GM18498 (cell line): Measurements from ENCODE around the gene GZF1.

Experiments used
- ATAC-seq: cut with Tn5 transposase; IDR thresholded peaks from one replicate; pipeline ENCODE4 v1.9.1; 2021; ENCODE audit warnings: mild to moderate bottlenecking, moderate library complexity; ENCODE audit not compliant: unreplicated experiment

Gene GZF1

DNA sequence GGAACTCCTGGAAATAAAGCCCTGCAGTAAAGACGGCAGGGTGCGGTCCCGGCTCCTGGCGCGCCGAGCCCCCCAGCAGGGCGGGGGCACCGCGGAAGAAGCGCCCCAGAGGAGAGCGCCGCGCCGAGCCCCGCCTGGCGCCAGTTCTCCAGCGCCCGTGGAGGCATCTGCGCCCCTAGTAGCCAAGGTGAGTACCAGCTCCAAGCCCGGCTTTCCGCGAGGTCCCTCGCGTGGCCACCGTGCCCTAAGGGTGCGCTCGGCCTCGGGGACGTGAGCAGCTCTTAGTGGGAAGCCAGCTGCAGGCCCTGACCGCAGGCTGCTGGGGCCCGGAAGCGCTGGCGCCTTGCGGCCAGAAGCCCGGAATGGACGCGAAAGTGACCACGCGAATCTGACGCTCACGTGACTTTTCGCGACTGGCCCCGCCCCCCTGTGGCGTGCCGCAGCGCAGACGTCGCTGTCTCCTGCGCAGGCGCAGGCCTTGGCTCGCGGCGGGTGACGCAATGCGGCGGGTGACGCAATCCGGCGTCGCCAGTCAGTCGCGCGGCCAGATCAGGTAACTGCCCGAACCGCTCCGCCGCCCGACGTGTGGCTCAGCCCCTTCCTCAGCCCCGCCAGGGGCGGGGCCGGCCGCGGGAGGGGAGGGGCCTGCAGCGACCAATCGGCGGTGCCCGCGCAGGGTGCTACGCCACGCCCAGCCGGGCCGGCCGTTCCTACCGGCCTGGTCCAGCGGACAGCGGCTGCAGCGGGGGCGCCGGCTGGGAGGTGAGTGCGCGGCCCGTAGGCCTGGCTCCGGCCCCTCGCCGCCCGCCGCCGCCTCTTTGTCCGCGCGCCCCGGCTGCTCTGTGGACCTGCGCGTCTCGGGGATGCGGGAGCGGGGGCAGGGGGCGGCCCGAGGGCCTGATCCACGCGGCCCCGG is at the start of gene GZF1:
TSS of gene GZF1 (plus strand) at position 707 of the 916 bp plus-strand sequence. CDS start 2,202 bp downstream, outside the sequence.
- peak; percentile 77 for ATAC-seq

GRCh38 chr20:23313271-23313670 is 48.7 kb upstream of the GZF1 start:
- ATAC-seq: no peak

DNA sequence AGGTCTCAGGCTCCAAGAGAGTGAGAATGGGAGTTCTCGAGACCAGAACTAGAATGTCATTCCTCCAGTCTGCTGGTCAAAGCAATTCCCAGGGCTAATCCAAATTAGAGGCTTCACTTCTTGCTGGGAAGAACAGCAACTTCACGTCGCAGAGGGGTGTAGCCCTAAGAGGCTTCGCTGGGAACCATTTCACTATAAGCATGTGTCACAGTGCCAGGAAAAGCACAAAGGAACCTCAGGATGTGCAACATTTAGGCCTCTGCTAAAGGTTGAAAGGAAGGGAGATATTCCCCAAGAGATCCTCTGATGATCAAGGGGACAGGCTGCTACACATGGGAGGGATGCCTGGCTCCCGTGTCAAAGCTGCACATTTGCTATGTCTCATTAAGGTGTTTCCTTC is 47.3 kb upstream of the GZF1 start:
- no peak for ATAC-seq

GRCh38 chr20:23315099-23315498 is 46.9 kb upstream of the GZF1 start:
- ATAC-seq: no peak

- ATAC-seq: no peak
Measured at GRCh38 chr20:23316626-23317025, 45.4 kb upstream of the GZF1 start.

DNA sequence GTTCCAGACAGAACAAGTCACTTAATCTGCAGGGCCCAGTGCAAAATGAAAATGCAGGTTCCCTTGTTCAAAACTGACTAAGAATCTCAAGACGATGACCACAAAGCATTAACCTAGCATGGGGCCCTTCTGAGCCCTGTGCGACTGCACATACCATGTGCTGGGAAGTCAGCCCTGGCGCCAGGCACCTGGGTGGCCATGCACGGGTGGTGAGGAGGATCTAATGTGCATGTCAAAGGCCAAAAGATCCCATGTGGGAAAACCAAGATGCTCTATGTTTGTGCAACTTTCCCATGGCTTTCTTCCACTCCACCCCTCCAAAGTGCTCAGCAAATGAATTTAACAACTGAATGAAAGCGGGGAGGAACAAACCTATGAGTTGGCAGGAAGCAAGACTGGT is 44.9 kb upstream of the GZF1 start:
- no peak for ATAC-seq

GRCh38 chr20:23318347-23318746 is 43.6 kb upstream of the GZF1 start:
- no peak for ATAC-seq

- ATAC-seq: no peak
Measured at GRCh38 chr20:23320317-23320716, 41.7 kb upstream of the GZF1 start.

- ATAC-seq: no peak
Measured at GRCh38 chr20:23325107-23325506, 36.9 kb upstream of the GZF1 start.

GRCh38 chr20:23326774-23327173 is 35.2 kb upstream of the GZF1 start:
- no peak for ATAC-seq

GRCh38 chr20:23327617-23328333 is 34.2 kb upstream of the GZF1 start:
- ATAC-seq: no peak

GRCh38 chr20:23331450-23332350 is 30.3 kb upstream of the GZF1 start:
- ATAC-seq: peak; percentile 63

- no peak for ATAC-seq
Measured at GRCh38 chr20:23332467-23332866, 29.5 kb upstream of the GZF1 start.

GRCh38 chr20:23334111-23334510 is 27.9 kb upstream of the GZF1 start:
- ATAC-seq: no peak

DNA sequence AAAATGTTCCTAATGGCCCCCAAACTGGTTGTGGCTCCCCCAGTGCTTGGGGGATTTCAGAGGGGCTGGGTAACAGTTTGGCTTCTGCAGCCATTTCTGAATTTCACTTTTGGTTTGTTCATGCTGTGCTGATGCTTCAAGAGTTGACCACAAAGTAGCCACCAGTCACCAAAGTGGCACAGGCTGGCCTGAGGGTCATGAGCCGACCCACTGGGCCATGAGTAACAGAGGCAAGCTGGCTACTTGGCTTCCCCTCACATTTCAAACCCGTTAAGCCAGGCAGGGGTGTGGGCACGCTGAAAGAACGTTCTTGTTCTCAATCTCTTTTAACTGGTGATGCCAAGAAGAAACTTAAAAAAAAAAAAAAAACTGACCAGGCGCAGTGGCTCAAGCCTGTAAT is 26.5 kb upstream of the GZF1 start:
- no peak for ATAC-seq

- no peak for ATAC-seq
Measured at GRCh38 chr20:23336476-23336875, 25.5 kb upstream of the GZF1 start.

DNA sequence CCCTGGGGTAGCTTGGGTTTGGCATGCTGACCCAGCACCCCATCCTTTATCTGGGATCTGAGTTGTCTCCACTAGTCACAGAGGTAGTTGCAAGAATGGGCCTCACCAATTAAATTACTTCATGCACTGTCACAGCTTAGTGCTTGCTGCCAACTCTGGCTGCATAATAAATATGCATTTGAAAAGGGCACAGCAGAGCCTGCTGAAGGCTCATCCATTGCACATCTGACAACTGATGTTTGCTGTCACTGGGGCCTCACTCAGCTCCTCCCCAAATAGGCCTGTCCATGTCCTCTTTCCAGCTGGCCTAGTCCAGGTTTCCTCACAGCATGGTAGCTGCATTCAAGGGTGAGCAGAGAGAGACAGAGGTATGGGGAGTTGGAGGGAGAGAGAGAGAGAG is 24.7 kb upstream of the GZF1 start:
- no peak for ATAC-seq

GRCh38 chr20:23339986-23340385 is 22.0 kb upstream of the GZF1 start:
- no peak for ATAC-seq

- ATAC-seq: peak; percentile 59
Measured at GRCh38 chr20:23340524-23340923, 21.5 kb upstream of the GZF1 start.

DNA sequence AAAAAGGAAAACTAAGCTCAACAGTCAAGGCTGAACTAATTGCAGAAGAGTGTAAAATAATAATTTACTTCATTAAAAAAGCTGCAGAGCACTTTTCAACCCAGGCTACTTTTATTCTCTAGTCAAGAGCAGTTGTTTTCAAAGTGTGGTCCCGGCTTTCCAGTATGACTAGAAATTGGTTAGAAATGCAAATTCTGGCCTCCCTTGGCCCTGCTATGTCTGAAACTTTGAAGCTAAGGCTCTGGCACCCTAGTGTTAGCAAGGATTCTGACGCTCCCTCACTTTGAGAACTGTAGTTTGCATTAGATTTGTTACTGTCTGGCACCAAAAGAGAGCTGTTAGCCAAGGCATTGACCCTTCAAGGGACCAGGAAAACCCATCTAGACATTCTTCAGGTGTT is 20.9 kb upstream of the GZF1 start:
- peak; percentile 69 for ATAC-seq

GRCh38 chr20:23343590-23343989 is 18.4 kb upstream of the GZF1 start:
- ATAC-seq: no peak
